NCI-H510A treated with DMSO at 0.1 percent for 48 hours (cell line): ENCODE measurements around the gene COL8A1.

Experiments used
- DNase-seq: peaks from one replicate; lab custom pipeline; 2025; lab: John Stamatoyannopoulos, UW

COL8A1 gene

DNA sequence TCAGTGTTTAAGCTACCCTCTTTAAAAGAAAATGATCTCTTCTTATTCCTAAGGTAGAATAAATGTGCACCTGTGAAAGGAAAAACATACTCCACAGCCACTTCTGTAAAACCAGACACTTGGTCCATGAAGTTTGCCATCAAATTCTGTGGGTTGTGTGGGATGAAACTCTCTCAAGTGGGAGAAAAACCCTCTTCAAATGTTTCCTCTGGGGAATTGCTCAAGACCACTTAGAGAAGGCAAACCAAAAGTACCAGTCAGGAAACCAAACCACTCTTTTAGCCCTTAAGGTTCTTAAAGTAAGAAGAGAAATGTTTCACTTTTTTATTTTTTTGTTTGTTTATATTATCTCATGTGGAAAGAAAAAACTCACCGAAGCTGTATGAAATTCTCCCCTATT is 1.2 kb downstream of the COL8A1 start:
- DNase-seq = no peak

DNA sequence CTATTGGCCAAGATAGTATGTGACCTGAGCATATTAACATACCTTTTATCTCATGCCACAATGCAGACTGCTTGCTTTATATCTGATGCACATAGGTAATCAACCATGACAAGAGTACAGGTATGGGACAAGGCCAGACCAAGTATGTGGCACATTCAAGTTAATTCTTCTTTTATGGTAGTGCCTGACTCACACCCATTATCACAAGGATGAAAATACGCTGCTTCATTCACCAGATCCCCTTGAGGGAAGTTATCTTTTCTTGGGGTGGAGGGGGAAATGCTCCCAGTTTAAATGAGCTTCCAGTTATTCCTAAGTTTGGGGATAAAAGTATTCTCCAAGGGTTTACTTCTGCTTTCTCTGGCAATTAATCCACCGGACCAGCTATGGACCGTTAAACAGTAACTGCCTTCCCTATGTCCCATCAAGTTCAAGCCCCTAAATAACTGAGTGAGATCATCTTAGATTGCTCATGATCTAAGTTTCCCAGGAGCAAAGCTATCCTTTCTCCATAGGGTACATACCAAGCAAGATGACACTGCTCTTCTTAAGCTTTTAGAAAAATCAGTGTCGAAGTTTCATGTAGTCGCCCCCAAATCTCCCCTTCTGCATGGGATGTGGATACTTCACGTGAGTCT is 1.9 kb downstream of the COL8A1 start:
- no peak for DNase-seq

DNA sequence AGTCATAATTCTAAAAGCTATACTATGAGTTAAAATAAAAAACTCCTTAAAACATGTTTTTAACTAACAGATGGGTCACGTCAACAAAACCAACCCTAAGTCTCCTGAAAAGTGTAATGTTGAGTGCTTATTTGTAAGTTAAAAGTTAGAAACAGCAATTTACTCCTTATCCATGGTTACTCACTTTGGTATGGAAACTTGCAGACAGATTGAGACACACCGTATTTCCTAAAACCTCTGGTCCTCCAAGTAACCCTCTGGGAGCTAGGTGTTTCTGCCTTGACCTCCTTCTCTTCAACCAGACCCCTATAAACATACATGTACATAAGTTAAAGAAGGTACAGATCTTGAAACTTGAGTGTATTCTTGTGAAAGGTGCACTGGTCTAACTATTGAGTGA is 3.1 kb downstream of the COL8A1 start:
- no peak for DNase-seq

DNA sequence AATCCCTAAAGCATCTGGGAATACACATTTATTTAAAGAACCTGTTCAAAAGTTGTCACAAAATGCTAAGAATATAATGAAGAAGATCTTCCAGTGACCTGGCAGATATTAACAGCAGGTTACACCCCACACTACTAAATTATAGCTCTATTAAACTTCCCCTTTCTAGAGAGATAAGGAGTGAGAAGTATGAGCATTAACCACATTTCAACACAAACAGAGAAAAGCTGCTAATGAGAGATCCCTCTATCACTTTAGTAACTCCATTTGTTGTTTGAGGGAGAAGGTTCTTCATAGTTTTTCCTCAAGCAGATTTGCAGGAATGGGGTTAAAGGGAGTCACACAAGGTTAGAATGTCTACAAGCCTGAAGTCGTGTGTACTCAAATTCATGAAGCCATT is 3.6 kb downstream of the COL8A1 start:
- DNase-seq = no peak

DNA sequence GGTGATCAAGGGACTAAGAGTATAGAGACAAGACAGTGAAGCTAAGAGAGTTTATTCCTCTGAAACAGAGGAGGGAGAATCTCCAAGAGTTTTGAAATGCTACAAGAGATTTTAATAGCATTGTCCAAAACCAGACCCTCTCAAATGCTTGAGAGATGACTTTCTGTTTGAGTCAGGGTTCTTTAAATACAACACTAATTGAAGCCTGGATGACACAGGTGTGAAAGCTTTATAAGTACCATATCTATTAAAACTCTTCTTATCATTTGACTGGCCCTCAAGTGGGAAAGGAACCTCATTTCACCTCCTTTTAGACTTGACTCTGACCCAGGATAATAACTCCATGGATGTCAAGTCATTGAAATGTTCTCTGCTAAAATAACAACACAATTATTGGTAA is 5.6 kb downstream of the COL8A1 start:
- DNase-seq = no peak

DNA sequence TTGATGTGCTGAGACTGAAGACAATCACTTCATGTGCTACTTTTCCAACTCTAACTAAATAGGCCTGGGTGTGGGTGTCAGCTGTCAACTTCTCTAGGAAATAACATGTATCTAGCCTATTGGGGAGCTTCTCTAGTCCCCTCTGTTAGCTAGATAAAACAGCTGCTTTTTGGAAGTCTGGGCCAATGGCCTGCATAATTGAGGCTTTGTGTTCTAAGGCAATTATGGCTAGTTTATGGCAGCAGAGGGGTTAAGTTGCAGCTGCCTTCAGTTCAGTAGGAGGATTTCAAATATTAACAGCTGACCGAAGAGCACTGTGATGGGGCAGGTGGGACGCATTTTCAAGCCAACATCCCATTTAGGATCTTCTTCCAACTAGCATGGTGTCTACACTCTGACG is 6.4 kb downstream of the COL8A1 start:
- no peak for DNase-seq

DNA sequence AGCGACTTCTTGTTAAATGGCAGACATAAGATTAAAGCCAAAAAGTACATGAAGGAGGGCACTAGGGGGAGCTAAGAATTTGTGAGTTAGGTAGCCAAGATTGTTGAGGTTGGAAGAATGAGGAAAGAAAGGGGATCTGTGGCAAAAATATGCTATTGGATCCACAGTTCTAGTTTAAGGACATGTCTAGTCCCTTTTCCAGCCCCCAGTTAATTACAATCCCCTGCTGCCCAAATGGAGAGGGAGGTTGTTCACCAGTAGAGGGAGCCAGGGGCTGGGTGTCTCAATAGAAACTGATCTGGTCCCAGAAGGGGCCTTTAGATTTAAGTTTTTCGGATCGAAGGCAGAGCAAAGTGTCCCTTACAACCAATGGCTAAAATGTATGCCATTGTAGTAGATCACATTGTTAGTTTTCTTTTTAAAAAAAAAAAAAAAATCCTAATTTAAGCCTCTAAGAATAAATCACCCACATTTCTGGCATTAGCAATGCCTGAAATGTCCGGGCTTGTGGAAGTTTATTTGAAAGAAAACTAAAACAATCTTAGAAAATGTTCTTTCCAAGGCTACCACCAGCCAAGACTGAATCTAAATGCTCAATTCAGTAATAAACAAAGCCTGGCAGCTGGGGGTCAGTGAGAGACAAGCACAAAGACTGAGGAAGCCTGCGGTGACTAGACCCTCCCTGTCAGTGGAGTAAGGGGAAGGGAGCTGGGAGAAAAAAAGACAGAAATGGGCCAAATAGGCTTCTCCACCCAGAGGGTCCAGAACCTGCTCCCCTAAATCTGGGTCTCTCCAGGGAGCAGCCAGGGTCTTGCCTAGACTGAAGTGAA is 7.1 kb downstream of the COL8A1 start:
- no peak for DNase-seq

DNA sequence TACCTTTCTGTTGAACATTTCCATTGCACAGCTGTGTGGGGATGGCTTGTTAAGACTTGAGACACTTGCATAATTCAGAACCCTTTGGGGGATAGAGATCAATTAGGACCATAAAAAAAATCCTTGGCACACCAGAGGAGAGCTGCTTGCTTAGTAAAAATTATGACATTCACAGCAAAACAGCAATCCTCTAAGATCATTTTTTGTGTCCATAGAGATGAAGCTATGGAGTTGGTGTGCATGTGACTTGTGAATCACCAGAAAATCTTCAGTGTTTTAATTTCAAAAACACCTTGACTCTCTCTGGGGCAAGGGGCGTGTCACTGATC is 7.7 kb downstream of the COL8A1 start:
- no peak for DNase-seq

DNA sequence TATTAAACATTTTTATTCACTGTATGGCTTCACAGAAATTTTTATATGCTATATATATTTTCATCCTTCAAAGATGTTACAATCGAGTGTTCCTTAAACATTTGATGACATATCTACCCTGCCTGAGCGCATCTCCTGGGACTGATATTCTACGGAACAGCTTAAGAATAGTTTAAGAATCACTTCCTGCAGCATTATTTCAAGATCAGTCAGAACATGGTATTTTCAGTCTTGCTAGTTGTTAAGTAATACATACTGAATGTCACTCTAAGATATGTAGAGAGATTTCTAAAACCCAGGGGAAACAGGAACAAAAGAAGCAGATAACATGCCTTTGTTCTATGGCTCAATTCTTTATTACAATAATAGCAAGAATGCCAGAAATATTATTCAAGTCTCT is 8.7 kb downstream of the COL8A1 start:
- DNase-seq = no peak

DNA sequence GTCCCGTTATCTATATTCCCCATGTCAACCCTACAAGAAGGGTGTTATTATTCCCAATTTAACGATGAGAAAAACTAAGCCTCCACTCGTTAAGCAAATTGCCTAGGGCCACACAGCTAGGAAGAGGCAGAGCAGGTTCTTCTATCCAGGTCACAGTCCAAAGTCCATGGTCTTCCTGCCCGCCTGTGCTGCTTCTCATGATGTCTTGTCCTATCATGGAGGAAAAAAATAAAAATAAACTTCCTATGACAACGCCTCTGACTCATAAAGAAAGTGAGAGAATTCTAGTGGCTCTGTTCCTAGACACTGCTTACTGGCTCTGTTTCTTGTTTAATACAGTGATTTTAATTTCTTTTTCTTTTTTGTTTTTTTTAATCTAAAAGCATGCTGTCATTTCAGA is 9.7 kb downstream of the COL8A1 start:
- DNase-seq = no peak

DNA sequence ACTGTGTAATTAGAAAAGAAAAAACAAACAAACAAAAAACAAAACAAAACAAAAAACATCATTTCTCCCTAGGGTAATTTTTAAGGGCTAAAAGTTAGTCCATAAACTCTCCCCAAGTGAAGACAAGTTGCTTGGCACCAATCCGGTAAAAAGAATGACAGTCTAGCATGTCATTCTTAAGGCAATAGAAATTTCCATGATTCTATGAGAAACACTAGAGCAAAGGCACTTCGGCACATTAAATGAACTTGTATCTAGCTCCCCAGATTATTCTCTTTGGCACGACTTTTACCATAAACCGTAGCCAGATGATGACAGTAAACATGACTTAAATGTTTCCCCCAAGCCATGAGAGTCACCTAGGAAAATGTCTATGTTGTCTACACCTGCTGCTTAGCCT is 10.1 kb downstream of the COL8A1 start:
- no peak for DNase-seq

DNA sequence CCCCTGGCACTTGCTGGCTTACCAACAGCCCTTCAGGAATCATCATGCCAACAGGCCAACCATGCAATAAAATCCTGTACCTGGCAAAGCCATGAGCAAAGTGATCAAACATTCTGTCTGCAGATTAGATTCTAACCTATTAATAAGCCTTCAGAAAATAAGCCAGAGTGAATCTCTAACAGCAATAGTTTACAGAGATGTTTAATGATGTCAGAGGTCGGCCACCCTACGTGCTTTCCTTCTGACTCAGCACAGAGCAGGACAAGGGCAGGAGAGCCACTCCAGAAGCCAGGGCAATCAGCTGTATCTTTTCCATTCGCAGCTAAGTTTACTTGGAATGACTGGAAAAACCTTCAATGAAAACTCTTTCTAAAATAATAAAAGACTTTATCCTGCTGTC is 13.1 kb downstream of the COL8A1 start:
- DNase-seq = no peak

DNA sequence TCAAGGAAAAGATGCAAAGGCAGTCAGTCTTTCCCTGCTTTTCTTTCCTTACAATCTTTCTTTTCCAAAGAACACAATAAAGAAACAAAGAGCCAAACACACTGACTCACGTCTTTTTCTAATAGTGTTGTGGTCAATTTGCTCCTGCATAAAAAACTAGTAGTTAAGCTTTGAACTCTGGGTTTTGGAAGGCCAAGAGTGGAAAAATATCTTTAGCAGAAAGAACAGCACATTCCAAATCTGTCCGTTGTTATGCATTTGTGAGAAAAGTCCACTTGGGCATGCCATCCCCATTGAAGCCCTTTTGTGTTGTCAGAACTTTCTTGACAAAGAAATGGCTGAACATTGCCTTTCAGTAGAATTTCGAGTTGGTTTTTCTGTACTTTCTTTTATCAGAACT is 18.2 kb downstream of the COL8A1 start:
- no peak for DNase-seq

DNA sequence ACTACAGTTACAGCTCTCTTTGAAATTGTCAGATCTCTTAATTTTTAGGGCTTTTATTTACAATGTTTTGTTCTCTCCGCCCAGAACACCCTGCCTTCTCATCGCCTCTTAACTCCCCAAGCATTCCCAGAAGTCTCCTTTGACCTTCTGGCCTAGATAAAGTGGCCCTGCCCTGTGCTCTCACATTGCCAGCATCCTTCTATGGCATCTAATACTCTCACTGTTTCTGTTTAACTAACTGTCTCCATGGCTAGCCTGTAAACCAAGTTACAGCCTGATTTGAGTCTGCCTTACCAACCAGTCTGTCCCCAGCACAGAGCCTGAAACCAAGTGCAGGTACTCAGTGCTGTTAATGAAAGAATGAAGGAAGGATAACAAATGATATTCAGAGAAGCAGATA is 19.9 kb downstream of the COL8A1 start:
- DNase-seq = no peak

DNA sequence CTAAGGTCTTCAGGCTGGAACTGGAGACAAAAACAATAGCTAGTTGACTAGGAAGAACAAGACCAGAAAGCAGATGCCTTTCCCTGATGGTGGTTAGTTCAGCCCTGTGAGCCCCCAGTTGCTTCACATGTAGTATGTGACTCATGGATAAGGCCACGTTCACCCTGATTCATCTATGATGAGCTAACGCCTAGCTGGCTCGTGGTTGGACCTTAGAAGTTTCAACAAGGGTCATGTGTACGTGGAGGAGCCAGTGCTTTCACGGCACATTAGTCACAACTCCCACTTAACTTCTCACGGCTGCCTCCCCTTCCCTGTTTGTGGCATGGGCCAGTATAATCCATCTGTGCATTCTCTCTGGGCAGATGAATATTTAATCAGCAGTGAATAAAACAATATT is 20.6 kb downstream of the COL8A1 start:
- no peak for DNase-seq

DNA sequence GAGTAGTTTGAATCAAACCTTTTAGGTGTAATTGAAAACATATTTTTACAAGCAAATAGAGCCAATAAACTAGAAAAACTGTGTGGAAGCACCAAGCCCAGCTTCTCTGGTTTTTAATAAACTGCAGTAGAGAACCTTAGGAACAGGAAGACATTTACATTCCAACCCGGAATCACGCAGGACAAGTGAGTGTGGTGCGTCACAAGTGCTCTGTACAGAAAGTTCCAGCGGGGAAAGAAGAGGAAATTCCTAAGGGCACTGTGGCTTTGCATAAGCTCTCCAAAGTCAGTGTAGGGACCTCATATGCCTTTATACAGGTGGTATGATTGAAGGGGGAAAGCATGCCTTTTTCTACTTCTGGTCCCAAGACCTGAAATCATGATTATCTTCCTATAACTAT is 21.6 kb downstream of the COL8A1 start:
- no peak for DNase-seq

DNA sequence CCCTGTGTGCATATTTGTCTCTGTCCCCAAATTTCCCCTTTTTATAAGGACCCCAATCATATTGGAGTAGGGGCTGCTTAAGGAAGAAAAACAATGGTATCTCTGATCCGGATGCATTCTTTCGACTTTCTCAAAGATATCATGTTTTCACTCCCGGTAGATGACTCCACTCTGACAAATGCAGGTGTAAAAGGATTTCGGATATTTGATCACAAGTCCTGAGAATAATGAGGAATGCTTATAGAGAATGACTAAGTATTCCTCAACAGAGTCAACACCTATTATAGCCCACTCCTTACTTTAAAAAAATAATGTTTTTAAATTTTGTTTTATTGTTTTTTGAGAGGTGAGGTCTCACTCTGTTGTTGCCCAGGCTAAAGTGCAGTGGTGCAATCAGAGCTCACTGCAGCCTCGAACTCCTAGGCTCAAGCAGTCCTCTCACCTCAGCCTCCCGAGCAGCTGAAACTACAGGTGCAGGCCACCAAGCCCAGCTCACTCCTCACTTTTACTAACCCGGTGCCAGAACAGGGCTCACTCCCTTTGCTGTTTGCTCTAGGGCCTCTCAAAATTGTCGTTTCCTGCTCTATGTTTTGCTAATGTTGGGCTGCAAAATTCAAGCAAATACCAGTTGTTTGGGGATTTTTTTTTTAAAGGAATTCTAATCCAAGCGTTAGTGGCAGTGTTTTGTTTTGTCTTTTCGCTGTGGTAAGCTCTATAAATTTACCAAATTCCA is 24.6 kb downstream of the COL8A1 start:
- no peak for DNase-seq

DNA sequence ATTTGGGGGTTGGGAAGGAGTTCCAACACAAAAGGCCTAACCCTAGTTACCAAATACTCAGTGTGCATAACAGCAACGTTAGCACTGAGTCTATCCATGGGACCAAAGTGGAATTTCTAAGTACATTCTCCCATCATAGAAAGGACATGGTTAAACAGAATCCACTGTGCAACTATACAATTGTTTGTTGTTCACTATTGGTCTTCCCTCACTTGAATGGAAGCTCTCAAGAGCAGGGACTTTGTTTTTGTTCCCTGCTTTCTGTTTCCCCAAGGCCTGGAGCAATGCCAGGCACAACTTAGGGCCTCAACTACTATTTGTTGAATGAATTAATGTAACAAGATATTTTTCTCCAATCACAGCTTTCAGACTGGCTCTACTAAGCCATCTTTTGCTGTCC is 25.6 kb downstream of the COL8A1 start:
- DNase-seq = peak; percentile 2

DNA sequence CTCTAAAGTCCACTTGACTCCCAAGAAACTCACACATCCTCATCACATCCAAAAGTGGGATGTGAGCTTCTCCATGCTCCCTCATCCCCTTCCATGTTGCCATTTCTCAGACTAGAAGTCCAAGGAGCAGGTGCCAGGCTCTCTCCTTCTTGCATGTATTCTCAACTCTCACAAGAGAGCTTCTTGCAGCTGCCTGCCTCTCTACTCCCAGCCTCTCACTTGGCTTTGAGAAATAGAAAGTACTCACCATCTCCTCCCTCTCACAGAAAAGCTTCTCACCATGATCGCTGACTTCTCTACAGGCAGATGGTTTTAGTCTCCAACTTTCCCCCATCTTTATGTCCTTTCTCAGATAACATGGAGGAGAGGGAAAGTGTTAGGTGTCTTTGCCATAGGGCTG is 26.6 kb downstream of the COL8A1 start:
- DNase-seq = no peak

DNA sequence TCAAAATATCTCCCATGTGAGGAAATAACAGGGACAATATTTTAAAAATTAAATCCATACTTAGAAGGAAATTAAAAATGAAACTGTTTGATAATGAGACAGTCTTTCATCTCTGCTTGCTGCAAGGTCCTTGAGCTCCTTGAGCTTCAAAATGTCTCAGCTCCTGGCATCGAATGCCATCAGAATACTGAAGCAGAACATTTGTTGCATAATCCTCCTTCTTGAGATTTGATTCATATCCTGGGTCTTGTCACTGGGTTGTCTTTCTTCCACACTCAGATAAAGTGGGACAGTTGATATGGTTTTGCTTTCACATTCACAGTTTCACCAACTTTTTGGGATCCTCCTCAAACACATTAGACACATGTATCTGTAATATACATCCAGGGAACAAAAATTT is 27.8 kb downstream of the COL8A1 start:
- DNase-seq = no peak

DNA sequence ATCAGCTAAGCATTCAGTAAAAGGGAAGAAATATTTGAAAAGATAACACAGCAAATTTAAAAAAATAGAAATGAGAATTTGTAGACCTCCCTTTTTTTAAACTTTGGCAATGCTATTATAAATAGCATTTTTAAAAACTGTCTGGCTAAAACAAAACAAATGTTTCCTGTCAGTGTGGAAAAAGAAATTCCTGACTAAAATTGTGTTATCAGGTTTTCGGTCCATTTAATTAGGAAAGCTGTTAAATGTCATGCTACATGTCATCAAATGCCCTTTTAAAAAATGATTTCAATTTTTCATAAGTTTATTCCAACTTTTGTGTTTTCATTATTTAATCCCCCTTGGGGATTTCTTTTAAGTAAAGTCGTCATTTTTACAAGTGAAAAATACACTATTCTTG is 29.6 kb downstream of the COL8A1 start:
- DNase-seq = no peak

DNA sequence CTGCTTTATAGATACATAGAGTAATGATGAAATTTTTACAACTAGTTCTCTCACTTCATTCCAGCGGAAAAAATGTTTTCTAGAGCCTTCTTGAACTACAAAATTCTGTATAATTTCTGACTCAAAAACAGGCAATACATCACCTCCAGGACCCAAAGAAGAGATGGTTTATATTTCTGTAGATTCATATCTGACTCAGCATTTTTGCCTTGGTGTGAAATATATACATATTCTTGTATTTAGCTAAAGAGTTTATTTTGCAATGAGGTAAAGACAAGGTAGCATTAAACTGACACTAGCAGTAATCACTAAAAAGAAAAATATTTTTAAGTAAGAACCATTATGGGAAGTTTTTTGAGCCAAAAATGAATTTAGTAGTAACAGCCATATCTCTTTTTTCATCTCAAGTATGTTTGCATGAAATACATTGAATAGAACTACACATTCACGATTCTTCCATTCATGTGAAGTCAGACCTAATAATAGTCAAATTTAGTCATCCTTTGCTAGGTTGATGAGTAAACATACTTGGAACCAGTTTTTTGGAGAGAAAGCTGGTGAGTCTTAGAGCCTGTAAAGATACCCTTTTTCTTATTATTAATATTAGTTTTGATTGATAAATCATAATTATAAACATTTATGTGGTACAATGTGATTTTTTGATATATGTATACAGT is 31.6 kb downstream of the COL8A1 start:
- DNase-seq = no peak

DNA sequence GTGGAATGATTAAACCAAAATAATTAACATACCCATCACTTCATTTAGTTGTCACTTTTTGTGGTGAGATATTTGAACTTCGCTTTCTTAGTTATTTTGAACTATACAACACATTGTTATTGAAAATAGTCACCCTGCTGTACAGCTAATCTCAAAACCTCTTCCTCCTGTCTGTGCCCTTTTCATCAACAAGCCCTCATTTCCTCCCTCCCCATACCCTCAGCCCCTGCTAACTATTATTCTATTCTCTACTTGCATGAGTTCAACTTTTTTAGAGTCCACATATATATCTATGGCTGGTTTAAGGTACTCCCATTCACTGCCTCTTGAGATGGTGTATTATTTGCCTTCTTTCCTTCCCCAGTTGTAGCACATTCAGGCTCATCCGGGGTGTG is 32.2 kb downstream of the COL8A1 start:
- DNase-seq = no peak
